Endodermal cell (in vitro differentiated cells): ENCODE measurements around the gene ZSWIM3. TPM values are rescaled to one million over a fixed set of nuclear protein-coding genes. Genes with fewer than 3 reads are reported as not detected.
A peak's percentile ranks its signal among the peaks of the same experiment; 100 is the strongest.

Source experiments
- DNase-seq: peaks from one replicate; pipeline ENCODE4 v3.0.0-alpha.2; 2017
- H3K27ac ChIP-seq: 2 replicates; pipeline ENCODE4 v1.5.1; 2013; ENCODE audit warnings: mild to moderate bottlenecking, low read depth, low read length, moderate library complexity
- H3K27me3 ChIP-seq: 2 replicates; pipeline ENCODE4 v1.6.1; 2013; ENCODE audit warnings: mild to moderate bottlenecking, low read length, moderate library complexity; ENCODE audit not compliant: insufficient read depth, control insufficient read depth, poor library complexity, severe bottlenecking
- H3K36me3 ChIP-seq: 2 replicates; pipeline ENCODE4 v1.7.0; 2013; ENCODE audit warnings: mild to moderate bottlenecking, low read length, moderate library complexity; ENCODE audit not compliant: control insufficient read depth, insufficient read depth
- H3K4me1 ChIP-seq: one replicate; pipeline ENCODE4 v1.7.0; 2013; ENCODE audit warnings: low read length; ENCODE audit not compliant: control insufficient read depth, insufficient read depth
- H3K4me3 ChIP-seq: 2 replicates; pipeline ENCODE4 v1.5.1; 2013; ENCODE audit warnings: mild to moderate bottlenecking, low read length, moderate library complexity
- H3K9ac ChIP-seq: 2 replicates; pipeline ENCODE4 v1.6.1; 2013; ENCODE audit warnings: mild to moderate bottlenecking, low read length, moderate library complexity; ENCODE audit not compliant: poor library complexity, severe bottlenecking; ENCODE audit errors: extremely low read depth
- H3K9me3 ChIP-seq: 2 replicates; pipeline ENCODE4 v1.6.1; 2013; ENCODE audit warnings: mild to moderate bottlenecking, low read length, moderate library complexity; ENCODE audit not compliant: control insufficient read depth
- H3K27ac Mint-ChIP-seq: 2 replicates; pipeline ENCODE4 v1.8.0; 2020; ENCODE audit warnings: mixed read lengths
- H3K27me3 Mint-ChIP-seq: 2 replicates; pipeline ENCODE4 v1.8.0; 2021; ENCODE audit warnings: mild to moderate bottlenecking, mixed read lengths; ENCODE audit not compliant: insufficient read depth
- H3K36me3 Mint-ChIP-seq: 2 replicates; pipeline ENCODE4 v1.8.0; 2020; ENCODE audit warnings: low read depth, mixed read lengths
- H3K4me1 Mint-ChIP-seq: 2 replicates; pipeline ENCODE4 v1.8.0; 2020; ENCODE audit warnings: mixed read lengths
- H3K4me3 Mint-ChIP-seq: 2 replicates; pipeline ENCODE4 v1.8.0; 2020; ENCODE audit warnings: mild to moderate bottlenecking, moderate library complexity, mixed read lengths
- H3K9me3 Mint-ChIP-seq: 2 replicates; pipeline ENCODE4 v1.8.0; 2020; ENCODE audit warnings: mild to moderate bottlenecking, mixed read lengths
- WGBS, 2 experiments: methylation state at CpG; one replicate each; pipeline versions ENCODE4 v1.1.5 to v1.1.7; 2013; ENCODE audit warnings: missing lambda C conversion rate in 2 of 2, mixed read lengths in 1 of 2; ENCODE audit not compliant: insufficient coverage in 1 of 2, insufficient read length in 1 of 2; 5-methylcytosine and 5-hydroxymethylcytosine counted together
- total RNA-seq, 2 donors: library from RNA; stranded (reverse); fragmentation: NEBNext Ultra II Directional in 1 of 2; extraction: Animal tissue kit (Norgen Biotek cat#: 25700) in 1 of 2; gene quantifications; 2 replicates in 1 of 2; 3 replicates in 1 of 2; pipeline ENCODE4 v1.2.1, GENCODE V29; 2021
- TF ChIP-seq, protein P1 (sequence below): fragments of 200-600 bp; sonication (generic); conservative IDR thresholded peaks from 2 replicates; pipeline ENCODE4 v1.5.0; 2021; ENCODE audit warnings: antibody characterized with exemption, mild to moderate bottlenecking

ZSWIM3 gene
- total RNA-seq, 2 donors from 2014 or later = 2.1 to 4.6 TPM

DNA sequence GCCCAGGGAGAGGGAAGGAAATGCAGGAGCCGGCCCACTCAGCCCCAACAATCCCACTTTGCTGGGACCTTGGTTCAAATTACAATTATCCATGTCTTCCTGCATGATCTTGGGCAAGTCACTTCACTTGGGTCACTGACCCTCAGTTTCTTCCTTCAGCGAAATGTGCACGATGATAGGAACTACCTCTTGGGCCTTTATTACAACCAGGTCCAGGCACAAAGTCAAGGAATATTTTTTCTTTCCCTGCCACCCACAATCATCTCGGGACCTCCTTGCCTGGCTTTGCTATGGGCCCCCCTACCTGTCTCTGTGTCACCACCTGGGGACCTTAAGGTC lies 54.9 kb downstream of the ZSWIM3 start:
- no peaks in the 10 kb centered on the region for H3K9me3 Mint-ChIP-seq

DNA sequence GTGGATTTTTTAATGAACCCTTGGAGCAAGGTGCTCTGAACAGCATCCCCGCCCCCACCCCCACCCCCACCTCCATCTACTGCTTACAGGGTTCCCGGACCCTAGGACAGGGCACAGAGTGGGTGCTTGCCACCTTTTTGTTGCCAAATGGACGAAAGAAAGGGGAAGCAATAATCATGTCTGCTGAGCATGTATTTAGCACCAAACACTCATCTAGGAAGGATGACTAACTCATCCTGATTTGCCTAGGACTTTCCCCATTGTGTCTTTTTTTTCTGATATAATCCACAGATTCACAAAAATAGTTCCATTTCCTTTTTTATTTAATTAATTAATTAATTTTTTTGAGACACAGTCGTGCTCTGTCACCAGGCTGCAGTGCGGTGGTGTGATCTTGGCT lies 55.7 kb downstream of the ZSWIM3 start:
- peaks cover 6% of the 10 kb centered on the region for H3K36me3 Mint-ChIP-seq
- Histone ChIP-seq H3K9ac (no peak overlapping the region), H3K4me3 (no peak overlapping the region), H3K4me1 (peaks cover 4% of the 10 kb centered on the region), H3K36me3 (peaks cover 14% of the 10 kb centered on the region), H3K27ac (no peak overlapping the region), H3K27me3 (peaks cover 6% of the 10 kb centered on the region), H3K9me3 (no peaks in the 10 kb centered on the region)
- no peak overlapping the region for H3K4me3 Mint-ChIP-seq
- peaks cover 12% of the 10 kb centered on the region for H3K4me1 Mint-ChIP-seq
- H3K27ac Mint-ChIP-seq = no peak overlapping the region
- peaks cover 20% of the 10 kb centered on the region for H3K27me3 Mint-ChIP-seq
- TF ChIP-seq, protein P1, sequence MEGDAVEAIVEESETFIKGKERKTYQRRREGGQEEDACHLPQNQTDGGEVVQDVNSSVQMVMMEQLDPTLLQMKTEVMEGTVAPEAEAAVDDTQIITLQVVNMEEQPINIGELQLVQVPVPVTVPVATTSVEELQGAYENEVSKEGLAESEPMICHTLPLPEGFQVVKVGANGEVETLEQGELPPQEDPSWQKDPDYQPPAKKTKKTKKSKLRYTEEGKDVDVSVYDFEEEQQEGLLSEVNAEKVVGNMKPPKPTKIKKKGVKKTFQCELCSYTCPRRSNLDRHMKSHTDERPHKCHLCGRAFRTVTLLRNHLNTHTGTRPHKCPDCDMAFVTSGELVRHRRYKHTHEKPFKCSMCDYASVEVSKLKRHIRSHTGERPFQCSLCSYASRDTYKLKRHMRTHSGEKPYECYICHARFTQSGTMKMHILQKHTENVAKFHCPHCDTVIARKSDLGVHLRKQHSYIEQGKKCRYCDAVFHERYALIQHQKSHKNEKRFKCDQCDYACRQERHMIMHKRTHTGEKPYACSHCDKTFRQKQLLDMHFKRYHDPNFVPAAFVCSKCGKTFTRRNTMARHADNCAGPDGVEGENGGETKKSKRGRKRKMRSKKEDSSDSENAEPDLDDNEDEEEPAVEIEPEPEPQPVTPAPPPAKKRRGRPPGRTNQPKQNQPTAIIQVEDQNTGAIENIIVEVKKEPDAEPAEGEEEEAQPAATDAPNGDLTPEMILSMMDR = no peak
- no peaks in the 10 kb centered on the region for H3K9me3 Mint-ChIP-seq
- 93 to 100% methylated on average over 1 to 4 of the region's 5 CpGs for WGBS, 2 experiments
- no peak for DNase-seq

More for the DNA sequence above, 54.9 kb downstream of the ZSWIM3 start:
- Histone ChIP-seq H3K9ac (peak overlapping the region; percentile 72), H3K36me3 (peaks cover 22% of the 10 kb centered on the region), H3K27me3 (peaks cover 6% of the 10 kb centered on the region), H3K4me3 (peak overlapping the region; percentile 89), H3K9me3 (no peaks in the 10 kb centered on the region), H3K4me1 (peaks cover 4% of the 10 kb centered on the region), H3K27ac (peak overlapping the region; percentile 95)
- H3K27ac Mint-ChIP-seq = no peak overlapping the region
- peaks cover 14% of the 10 kb centered on the region for H3K36me3 Mint-ChIP-seq
- peak overlapping the region; percentile 71 for H3K4me3 Mint-ChIP-seq
- H3K27me3 Mint-ChIP-seq = peaks cover 18% of the 10 kb centered on the region
- WGBS, 2 experiments = 42 to 44% methylated on average over 4 of the region's 4 CpGs
- H3K4me1 Mint-ChIP-seq = peaks cover 12% of the 10 kb centered on the region
- DNase-seq = no peak
- TF ChIP-seq, protein P1 = no peak

DNA sequence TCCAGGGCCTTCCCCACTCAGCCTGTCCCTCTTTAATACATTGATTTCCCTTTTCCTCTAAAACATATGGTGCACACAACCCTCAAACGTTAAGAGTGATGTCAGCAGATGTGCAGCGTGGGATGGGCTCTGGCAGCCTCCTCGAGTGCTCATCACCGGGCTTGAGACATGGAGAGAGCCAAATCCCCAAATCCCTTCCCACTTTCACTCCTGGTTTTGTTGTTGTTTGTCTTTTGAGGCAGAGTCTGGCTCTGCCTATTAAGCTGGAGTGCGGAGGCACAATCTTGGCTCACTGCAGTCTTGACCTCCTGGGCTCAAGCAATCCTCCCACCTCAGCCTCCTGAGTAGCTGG lies 60.4 kb downstream of the ZSWIM3 start:
- no peaks in the 10 kb centered on the region for H3K36me3 Mint-ChIP-seq
- no peak overlapping the region for H3K27ac Mint-ChIP-seq
- no peak overlapping the region for H3K9ac ChIP-seq
- DNase-seq = no peak
- H3K36me3 ChIP-seq = no peaks in the 10 kb centered on the region
- H3K27me3 ChIP-seq = peaks cover 6% of the 10 kb centered on the region
- H3K27me3 Mint-ChIP-seq = peaks cover 30% of the 10 kb centered on the region
- no peak overlapping the region for H3K4me3 Mint-ChIP-seq
- TF ChIP-seq, protein P1 = no peak
- no peak overlapping the region for H3K4me3 ChIP-seq
- 89 to 94% methylated on average over 3 to 5 of the region's 5 CpGs for WGBS, 2 experiments
- H3K4me1 Mint-ChIP-seq = peaks cover 7% of the 10 kb centered on the region
- no peaks in the 10 kb centered on the region for H3K9me3 ChIP-seq
- no peak overlapping the region for H3K27ac ChIP-seq
- H3K4me1 ChIP-seq = no peaks in the 10 kb centered on the region
- H3K9me3 Mint-ChIP-seq = no peaks in the 10 kb centered on the region
